ENCODE measurements around the gene SLC41A1. TPM values are rescaled to one million over a fixed set of nuclear protein-coding genes. Genes with fewer than 3 reads are reported as not detected.

The SLC41A1 gene
- total and polyA plus RNA-seq, 2 experiments from 2014 or later = 11.8 to 30.0 TPM

DNA sequence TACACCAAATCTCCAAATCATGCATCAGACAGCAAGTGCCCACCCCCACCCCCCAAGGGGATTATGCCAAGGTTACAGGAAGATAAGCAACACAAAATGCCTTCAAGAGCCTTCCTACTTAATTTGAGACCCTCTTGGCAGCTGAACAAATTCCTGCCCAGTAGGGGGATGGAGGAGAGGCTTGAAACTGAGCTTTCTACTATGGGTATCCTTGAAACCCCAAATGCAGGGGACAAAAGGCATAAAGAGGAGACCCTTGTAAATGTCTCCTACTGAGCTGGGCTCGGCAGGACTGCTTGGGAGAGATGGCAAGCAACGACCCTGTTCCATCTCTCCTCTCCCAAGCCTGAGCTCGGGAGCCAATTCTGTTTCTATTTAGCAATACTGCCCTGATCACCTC lies 3.5 kb downstream of the SLC41A1 start (continued):
- TF ChIP-seq, protein P1, sequence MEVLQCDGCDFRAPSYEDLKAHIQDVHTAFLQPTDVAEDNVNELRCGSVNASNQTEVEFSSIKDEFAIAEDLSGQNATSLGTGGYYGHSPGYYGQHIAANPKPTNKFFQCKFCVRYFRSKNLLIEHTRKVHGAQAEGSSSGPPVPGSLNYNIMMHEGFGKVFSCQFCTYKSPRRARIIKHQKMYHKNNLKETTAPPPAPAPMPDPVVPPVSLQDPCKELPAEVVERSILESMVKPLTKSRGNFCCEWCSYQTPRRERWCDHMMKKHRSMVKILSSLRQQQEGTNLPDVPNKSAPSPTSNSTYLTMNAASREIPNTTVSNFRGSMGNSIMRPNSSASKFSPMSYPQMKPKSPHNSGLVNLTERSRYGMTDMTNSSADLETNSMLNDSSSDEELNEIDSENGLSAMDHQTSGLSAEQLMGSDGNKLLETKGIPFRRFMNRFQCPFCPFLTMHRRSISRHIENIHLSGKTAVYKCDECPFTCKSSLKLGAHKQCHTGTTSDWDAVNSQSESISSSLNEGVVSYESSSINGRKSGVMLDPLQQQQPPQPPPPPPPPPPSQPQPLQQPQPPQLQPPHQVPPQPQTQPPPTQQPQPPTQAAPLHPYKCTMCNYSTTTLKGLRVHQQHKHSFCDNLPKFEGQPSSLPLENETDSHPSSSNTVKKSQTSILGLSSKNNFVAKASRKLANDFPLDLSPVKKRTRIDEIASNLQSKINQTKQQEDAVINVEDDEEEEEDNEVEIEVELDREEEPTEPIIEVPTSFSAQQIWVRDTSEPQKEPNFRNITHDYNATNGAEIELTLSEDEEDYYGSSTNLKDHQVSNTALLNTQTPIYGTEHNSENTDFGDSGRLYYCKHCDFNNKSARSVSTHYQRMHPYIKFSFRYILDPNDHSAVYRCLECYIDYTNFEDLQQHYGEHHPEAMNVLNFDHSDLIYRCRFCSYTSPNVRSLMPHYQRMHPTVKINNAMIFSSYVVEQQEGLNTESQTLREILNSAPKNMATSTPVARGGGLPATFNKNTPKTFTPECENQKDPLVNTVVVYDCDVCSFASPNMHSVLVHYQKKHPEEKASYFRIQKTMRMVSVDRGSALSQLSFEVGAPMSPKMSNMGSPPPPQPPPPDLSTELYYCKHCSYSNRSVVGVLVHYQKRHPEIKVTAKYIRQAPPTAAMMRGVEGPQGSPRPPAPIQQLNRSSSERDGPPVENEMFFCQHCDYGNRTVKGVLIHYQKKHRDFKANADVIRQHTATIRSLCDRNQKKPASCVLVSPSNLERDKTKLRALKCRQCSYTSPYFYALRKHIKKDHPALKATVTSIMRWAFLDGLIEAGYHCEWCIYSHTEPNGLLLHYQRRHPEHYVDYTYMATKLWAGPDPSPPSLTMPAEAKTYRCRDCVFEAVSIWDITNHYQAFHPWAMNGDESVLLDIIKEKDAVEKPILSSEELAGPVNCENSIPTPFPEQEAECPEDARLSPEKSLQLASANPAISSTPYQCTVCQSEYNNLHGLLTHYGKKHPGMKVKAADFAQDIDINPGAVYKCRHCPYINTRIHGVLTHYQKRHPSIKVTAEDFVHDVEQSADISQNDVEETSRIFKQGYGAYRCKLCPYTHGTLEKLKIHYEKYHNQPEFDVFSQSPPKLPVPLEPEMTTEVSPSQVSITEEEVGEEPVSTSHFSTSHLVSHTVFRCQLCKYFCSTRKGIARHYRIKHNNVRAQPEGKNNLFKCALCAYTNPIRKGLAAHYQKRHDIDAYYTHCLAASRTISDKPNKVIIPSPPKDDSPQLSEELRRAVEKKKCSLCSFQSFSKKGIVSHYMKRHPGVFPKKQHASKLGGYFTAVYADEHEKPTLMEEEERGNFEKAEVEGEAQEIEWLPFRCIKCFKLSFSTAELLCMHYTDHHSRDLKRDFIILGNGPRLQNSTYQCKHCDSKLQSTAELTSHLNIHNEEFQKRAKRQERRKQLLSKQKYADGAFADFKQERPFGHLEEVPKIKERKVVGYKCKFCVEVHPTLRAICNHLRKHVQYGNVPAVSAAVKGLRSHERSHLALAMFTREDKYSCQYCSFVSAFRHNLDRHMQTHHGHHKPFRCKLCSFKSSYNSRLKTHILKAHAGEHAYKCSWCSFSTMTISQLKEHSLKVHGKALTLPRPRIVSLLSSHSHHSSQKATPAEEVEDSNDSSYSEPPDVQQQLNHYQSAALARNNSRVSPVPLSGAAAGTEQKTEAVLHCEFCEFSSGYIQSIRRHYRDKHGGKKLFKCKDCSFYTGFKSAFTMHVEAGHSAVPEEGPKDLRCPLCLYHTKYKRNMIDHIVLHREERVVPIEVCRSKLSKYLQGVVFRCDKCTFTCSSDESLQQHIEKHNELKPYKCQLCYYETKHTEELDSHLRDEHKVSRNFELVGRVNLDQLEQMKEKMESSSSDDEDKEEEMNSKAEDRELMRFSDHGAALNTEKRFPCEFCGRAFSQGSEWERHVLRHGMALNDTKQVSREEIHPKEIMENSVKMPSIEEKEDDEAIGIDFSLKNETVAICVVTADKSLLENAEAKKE (CRISPR knock-in tag; IDR thresholded peaks at IDR 0.05) = no peak
- no peak for TF ChIP-seq JUNB (IDR thresholded peaks at IDR 0.05; ENCODE audit: unreplicated experiment)

DNA sequence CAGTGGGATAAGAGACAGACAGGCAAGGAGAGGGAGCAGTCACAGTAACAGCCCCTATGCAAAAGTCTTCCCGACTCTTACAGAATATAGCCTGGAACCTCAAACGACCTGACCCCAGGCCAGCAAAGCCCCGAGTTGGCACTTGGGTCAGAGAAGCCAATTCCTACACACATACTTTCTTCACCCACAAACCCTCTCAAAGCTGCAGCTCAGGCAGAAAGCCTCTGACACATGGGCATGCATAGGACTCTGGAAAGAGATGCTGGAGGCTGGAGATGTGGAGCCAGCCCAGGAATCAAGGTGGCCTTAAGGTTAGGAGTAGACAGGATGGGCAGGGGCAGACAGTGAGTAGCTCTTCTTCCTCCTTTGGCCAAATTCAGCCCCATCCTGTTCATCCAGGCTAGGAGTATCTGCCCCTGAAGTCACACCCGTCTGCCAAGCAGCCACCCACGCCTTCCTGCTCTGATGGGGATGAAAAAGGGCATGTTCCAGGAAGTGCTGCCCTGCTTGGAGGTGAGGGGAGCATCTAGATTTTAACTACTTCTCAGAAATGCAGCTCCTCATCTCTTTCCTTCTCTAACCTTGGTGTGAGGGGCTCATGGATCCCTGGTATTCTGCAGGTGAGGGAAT lies 7.8 kb downstream of the SLC41A1 start:
- no peak overlapping the region for H3K27ac ChIP-seq (ENCODE audit: low read depth)
- Mint-ChIP-seq H3K36me3 (ENCODE audit: low read depth) (peaks cover 24% of the 10 kb centered on the region), H3K4me1 (peaks cover 15% of the 10 kb centered on the region), H3K27me3 (ENCODE audit: insufficient read depth, low read depth, poor library complexity) (peaks cover 3% of the 10 kb centered on the region), H3K9me3 (no peaks in the 10 kb centered on the region), H3K27ac (no peak overlapping the region), H3K4me3 (no peak overlapping the region)
- H3K4me1 ChIP-seq (ENCODE audit: insufficient read depth) = peaks cover 2% of the 10 kb centered on the region; the same call in 1 of the 2 replicates
- H3K9me2 ChIP-seq (ENCODE audit: insufficient read depth) = no peaks in the 10 kb centered on the region
- ATAC-seq = no peak
- DNase-seq (ENCODE audit: low spot score) = no peak
- H3K36me3 ChIP-seq (ENCODE audit: insufficient read depth) = no peaks in the 10 kb centered on the region; the same call in 1 of the 2 replicates
- no peaks in the 10 kb centered on the region for H3F3A ChIP-seq (replicated peaks; ENCODE audit: low read depth)
- no peak overlapping the region for H3K4me3 ChIP-seq
- no peaks in the 10 kb centered on the region for H3K27me3 ChIP-seq (ENCODE audit: insufficient read depth)
- no peak overlapping the region for H2AFZ ChIP-seq
- H3K4me2 ChIP-seq = no peak overlapping the region
- H3K79me2 ChIP-seq (replicated peaks; ENCODE audit: insufficient read depth) = peaks cover 63% of the 10 kb centered on the region
- H4K20me1 ChIP-seq (replicated peaks; ENCODE audit: insufficient read depth) = peaks cover 16% of the 10 kb centered on the region
- TF ChIP-seq, protein P1 (CRISPR knock-in tag; IDR thresholded peaks at IDR 0.05) = no peak
- TF ChIP-seq NANOG (IDR thresholded peaks at IDR 0.05; ENCODE audit: borderline replicate concordance) (no peak), JUNB (IDR thresholded peaks at IDR 0.05; ENCODE audit: unreplicated experiment) (no peak), ZNF114 (CRISPR knock-in tag; IDR thresholded peaks at IDR 0.05) (no peak)
- TF ChIP-seq, protein P2, sequence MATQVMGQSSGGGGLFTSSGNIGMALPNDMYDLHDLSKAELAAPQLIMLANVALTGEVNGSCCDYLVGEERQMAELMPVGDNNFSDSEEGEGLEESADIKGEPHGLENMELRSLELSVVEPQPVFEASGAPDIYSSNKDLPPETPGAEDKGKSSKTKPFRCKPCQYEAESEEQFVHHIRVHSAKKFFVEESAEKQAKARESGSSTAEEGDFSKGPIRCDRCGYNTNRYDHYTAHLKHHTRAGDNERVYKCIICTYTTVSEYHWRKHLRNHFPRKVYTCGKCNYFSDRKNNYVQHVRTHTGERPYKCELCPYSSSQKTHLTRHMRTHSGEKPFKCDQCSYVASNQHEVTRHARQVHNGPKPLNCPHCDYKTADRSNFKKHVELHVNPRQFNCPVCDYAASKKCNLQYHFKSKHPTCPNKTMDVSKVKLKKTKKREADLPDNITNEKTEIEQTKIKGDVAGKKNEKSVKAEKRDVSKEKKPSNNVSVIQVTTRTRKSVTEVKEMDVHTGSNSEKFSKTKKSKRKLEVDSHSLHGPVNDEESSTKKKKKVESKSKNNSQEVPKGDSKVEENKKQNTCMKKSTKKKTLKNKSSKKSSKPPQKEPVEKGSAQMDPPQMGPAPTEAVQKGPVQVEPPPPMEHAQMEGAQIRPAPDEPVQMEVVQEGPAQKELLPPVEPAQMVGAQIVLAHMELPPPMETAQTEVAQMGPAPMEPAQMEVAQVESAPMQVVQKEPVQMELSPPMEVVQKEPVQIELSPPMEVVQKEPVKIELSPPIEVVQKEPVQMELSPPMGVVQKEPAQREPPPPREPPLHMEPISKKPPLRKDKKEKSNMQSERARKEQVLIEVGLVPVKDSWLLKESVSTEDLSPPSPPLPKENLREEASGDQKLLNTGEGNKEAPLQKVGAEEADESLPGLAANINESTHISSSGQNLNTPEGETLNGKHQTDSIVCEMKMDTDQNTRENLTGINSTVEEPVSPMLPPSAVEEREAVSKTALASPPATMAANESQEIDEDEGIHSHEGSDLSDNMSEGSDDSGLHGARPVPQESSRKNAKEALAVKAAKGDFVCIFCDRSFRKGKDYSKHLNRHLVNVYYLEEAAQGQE (IDR thresholded peaks at IDR 0.05; ENCODE audit: unreplicated experiment) = no peak
